ENCODE data around the gene ME2.

DNA sequence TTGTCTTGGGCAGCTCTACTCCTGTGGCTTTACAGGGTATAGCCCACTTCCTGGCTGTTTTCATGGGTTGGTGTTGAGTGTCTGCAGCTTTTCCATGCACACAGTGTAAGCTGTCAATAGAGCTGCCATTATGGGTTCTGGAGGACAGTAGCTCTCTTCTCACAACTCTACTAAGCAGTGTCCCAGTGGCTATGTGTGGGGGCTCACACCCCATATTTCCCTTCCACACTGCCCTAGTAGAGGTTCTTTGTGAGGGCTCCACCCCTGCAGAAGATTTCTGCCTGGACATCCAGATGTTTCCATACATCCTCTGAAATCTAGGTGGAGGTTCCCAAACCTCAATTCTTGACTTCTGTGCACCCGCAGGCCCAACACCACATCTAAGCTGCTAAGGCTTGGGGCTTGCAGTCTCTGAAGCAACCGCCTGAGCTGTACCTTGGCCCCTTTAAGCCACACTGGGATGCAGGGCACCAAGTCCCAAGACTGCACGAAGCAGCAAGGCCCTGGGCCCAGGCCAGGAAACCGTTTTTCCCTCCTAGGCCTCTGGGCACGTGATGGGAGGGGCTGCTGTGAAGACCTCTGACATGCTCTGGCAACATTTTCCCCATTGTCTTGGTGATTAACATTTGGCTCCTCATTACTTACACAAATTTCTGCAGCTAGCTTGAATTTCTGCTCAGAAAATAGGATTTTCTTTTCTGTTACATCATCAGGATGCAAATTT is 98.3 kb downstream of the ME2 start:
- TF ChIP-seq, protein P1, sequence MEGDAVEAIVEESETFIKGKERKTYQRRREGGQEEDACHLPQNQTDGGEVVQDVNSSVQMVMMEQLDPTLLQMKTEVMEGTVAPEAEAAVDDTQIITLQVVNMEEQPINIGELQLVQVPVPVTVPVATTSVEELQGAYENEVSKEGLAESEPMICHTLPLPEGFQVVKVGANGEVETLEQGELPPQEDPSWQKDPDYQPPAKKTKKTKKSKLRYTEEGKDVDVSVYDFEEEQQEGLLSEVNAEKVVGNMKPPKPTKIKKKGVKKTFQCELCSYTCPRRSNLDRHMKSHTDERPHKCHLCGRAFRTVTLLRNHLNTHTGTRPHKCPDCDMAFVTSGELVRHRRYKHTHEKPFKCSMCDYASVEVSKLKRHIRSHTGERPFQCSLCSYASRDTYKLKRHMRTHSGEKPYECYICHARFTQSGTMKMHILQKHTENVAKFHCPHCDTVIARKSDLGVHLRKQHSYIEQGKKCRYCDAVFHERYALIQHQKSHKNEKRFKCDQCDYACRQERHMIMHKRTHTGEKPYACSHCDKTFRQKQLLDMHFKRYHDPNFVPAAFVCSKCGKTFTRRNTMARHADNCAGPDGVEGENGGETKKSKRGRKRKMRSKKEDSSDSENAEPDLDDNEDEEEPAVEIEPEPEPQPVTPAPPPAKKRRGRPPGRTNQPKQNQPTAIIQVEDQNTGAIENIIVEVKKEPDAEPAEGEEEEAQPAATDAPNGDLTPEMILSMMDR (IDR thresholded peaks at IDR 0.05; ENCODE audit: low read depth, low read length): no peak
- no peak for TF ChIP-seq EZH2phosphoT487 (IDR thresholded peaks at IDR 0.05; ENCODE audit: low read depth)

Measured in OCI-LY3 (cell line).